T-helper 2 cell treated with Interferon-gamma antibody and Interleukin-4, amounts not matched to agents 5 μg/mL and 100 μg/mL, for 36 hours (primary cell): ENCODE results near the gene GRIN2A.
"Not testable (repeated sequence)": the region's sequence is repeated elsewhere in the genome, so short reads cannot be mapped to it uniquely, and the experiment has no call there.

Experiments
- DNase-seq: peaks from one replicate; pipeline ENCODE4 v3.0.0; 2021; ENCODE audit warnings: low spot score
- H3K27ac Mint-ChIP-seq: one replicate; pipeline ENCODE4 v1.8.0; 2021; ENCODE audit warnings: mild to moderate bottlenecking, mixed read lengths
- H3K27me3 Mint-ChIP-seq: one replicate; pipeline ENCODE4 v1.8.0; 2021; ENCODE audit warnings: low read depth, mixed read lengths
- H3K36me3 Mint-ChIP-seq: one replicate; pipeline ENCODE4 v1.8.0; 2021; ENCODE audit warnings: low read depth, mixed read lengths
- H3K4me1 Mint-ChIP-seq: one replicate; pipeline ENCODE4 v1.8.0; 2021; ENCODE audit warnings: low read depth, mixed read lengths
- H3K4me3 Mint-ChIP-seq: one replicate; pipeline ENCODE4 v1.8.0; 2022; ENCODE audit warnings: mild to moderate bottlenecking, moderate library complexity, mixed read lengths
- H3K9me3 Mint-ChIP-seq: one replicate; pipeline ENCODE4 v1.8.0; 2021; ENCODE audit warnings: mixed read lengths

GRIN2A gene

DNA sequence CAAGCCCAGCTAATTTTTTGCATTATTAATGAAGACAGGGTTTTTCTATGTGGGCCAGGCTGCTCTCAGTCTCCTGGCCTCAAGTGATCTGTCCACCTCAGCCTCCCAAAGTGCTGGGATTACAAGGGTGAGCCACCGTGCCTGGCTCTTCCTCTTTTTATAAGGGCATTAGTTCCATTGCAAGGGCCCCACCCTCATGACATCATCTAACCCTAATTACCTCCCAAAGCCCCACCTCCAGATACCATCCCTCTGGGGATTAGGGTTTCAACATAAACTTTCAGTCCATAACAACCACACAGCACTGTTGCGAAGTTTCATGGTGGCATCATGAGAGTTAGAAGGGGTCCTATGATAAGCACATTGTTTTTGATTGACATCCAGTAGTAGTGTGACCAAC, 277.7 kb downstream of the GRIN2A start:
- no peaks in the 10 kb centered on the region for H3K36me3 Mint-ChIP-seq
- H3K4me3 Mint-ChIP-seq, result no peak overlapping the region

DNA sequence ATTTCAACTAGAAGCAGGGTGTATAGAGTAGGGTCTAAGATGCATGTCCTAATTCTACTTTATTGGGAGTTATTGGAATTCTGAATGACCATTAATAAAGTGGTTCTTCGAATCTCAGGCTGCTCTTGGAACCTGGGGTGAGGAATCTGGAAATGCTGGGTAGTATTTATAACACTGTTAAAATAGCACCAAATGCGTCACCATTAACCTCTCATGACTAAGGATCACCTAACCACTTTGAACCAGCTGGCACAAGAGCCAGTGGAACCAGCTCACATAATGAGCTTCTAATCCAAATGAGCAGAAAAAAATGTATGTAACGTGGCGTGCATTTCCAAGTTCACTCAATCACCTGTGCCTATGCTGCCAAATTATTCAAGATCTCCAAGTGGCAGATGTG, 281.7 kb downstream of the GRIN2A start:
- Mint-ChIP-seq H3K4me3 (no peak overlapping the region), H3K36me3 (no peaks in the 10 kb centered on the region), H3K9me3 (peaks cover 5% of the 10 kb centered on the region), H3K4me1 (no peaks in the 10 kb centered on the region), H3K27ac (no peak overlapping the region), H3K27me3 (no peaks in the 10 kb centered on the region)
- DNase-seq, result no peak

More for the DNA sequence above, 277.7 kb downstream of the GRIN2A start:
- H3K27ac Mint-ChIP-seq, result no peak overlapping the region
- DNase-seq, result no peak
- no peaks in the 10 kb centered on the region for H3K4me1 Mint-ChIP-seq
- peaks cover 5% of the 10 kb centered on the region for H3K9me3 Mint-ChIP-seq
- H3K27me3 Mint-ChIP-seq, result no peaks in the 10 kb centered on the region

DNA sequence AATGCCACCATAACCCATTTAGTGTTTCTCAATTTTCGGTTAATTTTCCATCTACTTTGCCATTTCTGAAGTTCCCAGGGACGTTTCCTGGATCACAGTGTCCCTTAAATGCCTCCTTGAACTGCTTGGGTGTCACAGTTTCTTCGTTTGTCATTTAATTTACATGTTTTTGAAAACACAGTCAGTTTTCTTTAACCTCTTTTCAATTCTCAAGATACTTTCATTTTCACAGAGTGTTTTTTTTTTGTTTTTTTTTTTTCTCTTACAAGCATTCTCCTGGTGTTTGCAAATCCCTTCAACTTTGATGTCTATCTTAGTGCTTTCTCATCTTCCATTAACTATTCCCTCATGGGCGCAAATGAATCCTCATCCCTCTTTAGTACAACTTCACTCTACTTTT, 283.7 kb downstream of the GRIN2A start:
- Mint-ChIP-seq H3K9me3 (peaks cover 10% of the 10 kb centered on the region), H3K4me3 (no peak overlapping the region), H3K4me1 (no peaks in the 10 kb centered on the region), H3K36me3 (no peaks in the 10 kb centered on the region), H3K27me3 (no peaks in the 10 kb centered on the region), H3K27ac (no peak overlapping the region)
- no peak for DNase-seq

DNA sequence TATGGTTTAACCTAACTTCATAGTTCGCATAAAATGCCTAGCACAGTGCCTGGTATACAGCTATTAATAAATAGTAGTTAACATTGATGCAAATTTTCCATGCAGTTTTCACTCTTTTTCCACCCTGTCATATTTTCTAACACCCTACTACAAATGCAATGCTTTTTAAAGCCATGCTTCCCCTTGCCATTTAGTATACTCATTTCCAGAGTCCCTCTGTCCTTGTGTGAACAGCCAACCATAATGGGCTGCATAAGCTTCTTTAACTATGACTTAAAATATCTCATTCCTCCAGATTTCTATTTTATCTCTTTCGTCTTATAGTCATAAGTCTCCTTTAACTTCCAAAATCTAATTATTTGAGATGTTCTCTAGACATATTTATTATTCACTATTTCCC, 284.1 kb downstream of the GRIN2A start:
- Mint-ChIP-seq H3K4me1 (no peaks in the 10 kb centered on the region), H3K27ac (no peak overlapping the region), H3K27me3 (no peaks in the 10 kb centered on the region), H3K9me3 (peaks cover 10% of the 10 kb centered on the region), H3K36me3 (no peaks in the 10 kb centered on the region), H3K4me3 (no peak overlapping the region)
- no peak for DNase-seq

DNA sequence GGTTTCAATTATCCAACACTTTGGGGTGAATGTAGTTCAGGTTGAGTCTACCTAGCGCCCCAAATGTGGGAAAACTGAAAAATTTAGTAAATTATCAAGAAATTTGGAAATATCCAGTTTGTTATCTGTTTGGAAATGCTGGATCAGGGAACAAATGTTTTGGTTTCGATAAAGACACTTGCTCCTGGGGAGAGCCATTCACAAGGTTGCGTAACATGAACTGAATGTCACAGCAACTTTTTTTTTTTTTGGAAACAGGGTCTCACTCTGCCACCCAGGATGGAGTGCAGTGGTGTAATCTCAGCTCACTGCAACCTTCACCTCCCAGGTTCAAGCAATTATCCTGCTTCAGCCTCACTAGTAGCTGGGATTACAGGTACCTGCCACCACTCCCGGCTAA, 286.4 kb downstream of the GRIN2A start:
- DNase-seq, result no peak
- Mint-ChIP-seq H3K4me1 (no peaks in the 10 kb centered on the region), H3K27ac (no peak overlapping the region)

DNA sequence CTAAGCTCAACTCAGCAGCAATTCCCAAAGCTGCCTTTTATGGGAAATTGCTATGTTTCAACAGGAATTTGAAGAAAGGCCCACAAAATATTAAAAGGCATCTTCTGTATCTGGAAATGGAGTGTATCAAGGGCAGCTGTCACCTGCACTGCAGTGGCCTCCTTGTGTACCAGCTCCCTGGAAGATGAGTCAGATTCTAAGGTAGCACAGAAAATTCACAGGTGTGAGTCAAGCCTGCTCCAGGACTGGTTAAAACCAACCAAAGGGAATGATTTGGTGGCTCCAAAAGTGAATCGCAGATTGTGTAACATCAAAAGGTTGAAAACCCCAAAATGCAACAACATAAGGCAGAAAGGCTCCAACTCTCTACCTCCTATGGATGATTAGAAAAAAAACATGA, 296.4 kb downstream of the GRIN2A start:
- H3K4me3 Mint-ChIP-seq, result no peak overlapping the region
- no peaks in the 10 kb centered on the region for H3K27me3 Mint-ChIP-seq
- peaks cover 5% of the 10 kb centered on the region for H3K9me3 Mint-ChIP-seq
- no peaks in the 10 kb centered on the region for H3K4me1 Mint-ChIP-seq
- no peak overlapping the region for H3K27ac Mint-ChIP-seq
- H3K36me3 Mint-ChIP-seq, result no peaks in the 10 kb centered on the region
- DNase-seq, result no peak

More for the DNA sequence above, 286.4 kb downstream of the GRIN2A start:
- Mint-ChIP-seq H3K9me3 (peaks cover 18% of the 10 kb centered on the region), H3K36me3 (no peaks in the 10 kb centered on the region), H3K4me3 (no peak overlapping the region), H3K27me3 (no peaks in the 10 kb centered on the region)

DNA sequence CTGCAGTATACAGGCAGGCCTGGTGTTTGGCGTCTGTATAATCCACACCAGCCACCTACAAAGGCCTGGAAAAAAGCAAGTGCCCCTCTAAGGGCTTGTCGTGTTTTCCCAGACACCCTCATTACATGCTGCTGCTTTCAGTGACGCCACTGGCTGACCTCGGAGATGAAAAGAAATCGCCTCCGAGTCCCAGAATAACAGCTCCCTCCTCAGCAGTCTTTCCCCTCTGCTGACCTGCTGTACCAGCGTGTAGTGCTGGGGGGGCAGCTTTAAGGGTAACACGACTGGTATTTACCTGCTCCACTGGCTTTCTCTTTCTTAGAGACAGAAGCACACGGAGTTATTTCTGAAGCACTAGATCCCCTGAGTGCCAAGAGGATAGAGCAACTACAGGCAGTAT, 296.8 kb downstream of the GRIN2A start:
- Mint-ChIP-seq H3K9me3 (peaks cover 5% of the 10 kb centered on the region), H3K27ac (no peak overlapping the region), H3K4me1 (no peaks in the 10 kb centered on the region), H3K27me3 (no peaks in the 10 kb centered on the region), H3K36me3 (no peaks in the 10 kb centered on the region), H3K4me3 (no peak overlapping the region)
- DNase-seq, result no peak

DNA sequence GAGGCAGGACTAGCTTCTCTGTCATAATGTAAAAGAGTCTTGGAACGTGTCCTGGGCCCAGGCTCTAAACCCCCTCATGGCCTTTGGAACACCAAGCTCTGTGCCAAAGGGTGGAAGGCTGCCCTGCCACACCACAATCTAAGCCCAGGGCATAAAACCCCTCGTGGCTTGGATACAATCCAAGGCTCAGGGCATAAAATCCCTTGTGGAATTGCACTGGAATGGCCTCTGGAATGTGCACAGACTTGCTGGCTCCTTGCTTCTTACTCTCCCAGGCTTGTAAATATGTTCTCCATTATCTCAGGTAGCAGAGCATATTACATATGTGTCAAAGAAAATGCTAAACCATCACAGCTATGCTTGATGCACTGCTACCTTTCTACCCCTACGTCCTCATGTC, 306.2 kb downstream of the GRIN2A start:
- not testable (repeated sequence) for H3K9me3 Mint-ChIP-seq, H3K36me3 Mint-ChIP-seq, DNase-seq, H3K4me1 Mint-ChIP-seq, H3K27me3 Mint-ChIP-seq, H3K27ac Mint-ChIP-seq, H3K4me3 Mint-ChIP-seq

DNA sequence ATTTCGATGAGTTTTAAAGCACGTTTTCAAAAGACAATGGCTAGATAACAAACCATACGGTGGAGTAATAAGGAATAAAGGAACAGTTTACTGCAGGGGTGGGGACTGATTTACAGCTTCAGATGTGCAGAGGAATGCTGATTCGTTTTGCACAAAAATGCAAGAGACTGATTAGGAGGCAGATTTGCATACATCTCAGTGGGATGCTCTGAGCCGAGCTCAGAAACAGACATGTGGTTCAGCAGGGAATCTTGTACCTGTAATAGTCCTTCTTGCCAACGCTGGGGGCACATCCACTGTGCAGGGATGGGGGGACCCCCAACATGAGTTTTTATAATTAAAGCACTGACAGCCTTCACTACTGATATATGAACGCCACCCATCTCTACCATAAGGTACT, 308.0 kb downstream of the GRIN2A start:
- Mint-ChIP-seq H3K36me3 (no peaks in the 10 kb centered on the region), H3K27ac (no peak overlapping the region), H3K4me1 (no peaks in the 10 kb centered on the region), H3K9me3 (no peaks in the 10 kb centered on the region), H3K27me3 (no peaks in the 10 kb centered on the region), H3K4me3 (no peak overlapping the region)
- DNase-seq, result no peak

DNA sequence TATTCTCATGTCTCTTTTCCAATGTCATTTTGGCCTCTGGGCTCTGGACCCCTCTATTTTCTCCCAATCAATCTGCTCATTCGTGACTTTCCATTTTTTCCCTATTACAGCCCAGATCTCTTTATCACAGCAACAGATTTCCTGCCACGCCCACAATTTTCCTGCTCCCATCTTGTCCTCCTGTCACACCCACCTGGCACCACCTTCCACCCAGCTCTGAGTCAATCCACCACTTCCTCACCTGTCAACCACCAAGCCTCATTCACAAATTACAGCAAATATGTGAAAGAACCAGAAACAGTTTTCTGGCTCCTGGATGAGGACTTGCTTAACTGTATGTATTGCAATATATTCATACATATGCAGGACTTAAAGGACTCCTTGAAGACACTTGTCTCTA, 311.3 kb downstream of the GRIN2A start:
- no peaks in the 10 kb centered on the region for H3K27me3 Mint-ChIP-seq
- H3K4me3 Mint-ChIP-seq, result no peak overlapping the region
- H3K4me1 Mint-ChIP-seq, result no peaks in the 10 kb centered on the region
- no peak overlapping the region for H3K27ac Mint-ChIP-seq
- DNase-seq, result no peak
- no peaks in the 10 kb centered on the region for H3K36me3 Mint-ChIP-seq
- no peaks in the 10 kb centered on the region for H3K9me3 Mint-ChIP-seq

DNA sequence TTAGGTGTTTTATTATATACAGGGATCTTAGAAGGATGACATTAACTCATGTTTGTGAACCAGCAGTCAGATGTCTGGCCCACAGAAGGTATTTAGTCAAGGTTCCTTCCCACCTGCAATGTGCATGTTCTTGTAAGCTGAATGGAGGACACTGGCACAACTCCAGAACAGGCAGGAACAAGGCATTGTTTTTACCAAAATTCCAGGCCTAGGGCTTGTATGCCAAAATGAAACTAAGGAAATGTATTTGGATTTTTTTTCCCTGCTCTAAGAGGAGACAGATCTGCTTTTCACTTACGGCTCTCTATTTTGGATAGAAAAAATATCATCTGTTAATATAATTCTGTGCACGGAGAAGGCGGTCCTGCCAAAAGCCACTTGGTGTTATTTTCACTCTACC, 312.5 kb downstream of the GRIN2A start:
- no peaks in the 10 kb centered on the region for H3K36me3 Mint-ChIP-seq

DNA sequence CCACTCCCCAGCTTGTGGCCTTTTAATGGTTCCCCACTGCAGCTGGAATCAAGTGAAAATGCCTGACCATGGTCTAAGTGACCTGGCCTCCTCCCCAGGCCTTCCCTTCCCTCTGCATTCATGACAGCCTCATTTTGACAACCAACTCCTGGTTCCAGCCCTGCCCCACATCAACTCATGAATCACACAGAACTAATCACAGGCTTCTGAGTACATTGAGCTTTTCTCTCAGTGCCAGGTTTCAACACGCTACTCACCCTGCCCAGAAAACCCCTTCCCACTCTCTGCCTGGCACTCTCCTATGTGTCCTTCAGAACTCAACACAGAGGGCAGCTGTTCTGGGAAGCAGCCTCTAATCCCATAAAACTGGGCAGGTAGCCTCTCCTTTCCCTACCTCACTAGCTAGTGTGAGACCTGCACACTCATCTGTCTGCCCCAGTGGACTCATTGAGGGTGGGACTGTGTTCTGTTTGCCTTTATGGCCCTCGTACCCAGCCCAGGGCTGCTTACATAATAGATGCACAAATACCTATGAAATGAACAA, 313.6 kb downstream of the GRIN2A start:
- Mint-ChIP-seq H3K36me3 (no peaks in the 10 kb centered on the region), H3K27me3 (no peaks in the 10 kb centered on the region), H3K27ac (no peak overlapping the region), H3K4me1 (no peaks in the 10 kb centered on the region), H3K9me3 (no peaks in the 10 kb centered on the region), H3K4me3 (no peak overlapping the region)
- no peak for DNase-seq

More for the DNA sequence above, 312.5 kb downstream of the GRIN2A start:
- no peaks in the 10 kb centered on the region for H3K4me1 Mint-ChIP-seq
- no peaks in the 10 kb centered on the region for H3K9me3 Mint-ChIP-seq
- H3K27me3 Mint-ChIP-seq, result no peaks in the 10 kb centered on the region
- no peak overlapping the region for H3K4me3 Mint-ChIP-seq
- no peak for DNase-seq
- no peak overlapping the region for H3K27ac Mint-ChIP-seq

DNA sequence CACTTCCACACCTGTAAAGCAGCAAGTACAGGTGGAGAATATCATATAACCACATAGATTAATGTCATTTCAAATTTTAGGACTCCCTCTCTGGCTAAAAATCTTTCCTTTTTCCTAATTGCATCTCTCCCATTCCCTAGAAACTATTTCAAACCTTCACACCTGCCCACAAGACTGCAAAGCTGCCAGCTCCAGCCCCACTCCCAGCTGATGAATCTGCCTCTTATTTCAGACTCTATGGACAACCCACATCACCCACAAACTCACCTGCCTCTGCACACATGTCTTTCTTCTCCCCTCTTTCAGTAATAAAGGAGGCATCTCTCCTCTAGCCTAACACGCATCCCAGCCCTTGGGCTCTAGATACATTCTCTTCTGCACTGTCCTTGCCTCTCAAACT, 315.1 kb downstream of the GRIN2A start:
- Mint-ChIP-seq H3K27ac (no peak overlapping the region), H3K4me3 (no peak overlapping the region), H3K27me3 (no peaks in the 10 kb centered on the region), H3K36me3 (no peaks in the 10 kb centered on the region), H3K9me3 (no peaks in the 10 kb centered on the region), H3K4me1 (no peaks in the 10 kb centered on the region)
- DNase-seq, result no peak

DNA sequence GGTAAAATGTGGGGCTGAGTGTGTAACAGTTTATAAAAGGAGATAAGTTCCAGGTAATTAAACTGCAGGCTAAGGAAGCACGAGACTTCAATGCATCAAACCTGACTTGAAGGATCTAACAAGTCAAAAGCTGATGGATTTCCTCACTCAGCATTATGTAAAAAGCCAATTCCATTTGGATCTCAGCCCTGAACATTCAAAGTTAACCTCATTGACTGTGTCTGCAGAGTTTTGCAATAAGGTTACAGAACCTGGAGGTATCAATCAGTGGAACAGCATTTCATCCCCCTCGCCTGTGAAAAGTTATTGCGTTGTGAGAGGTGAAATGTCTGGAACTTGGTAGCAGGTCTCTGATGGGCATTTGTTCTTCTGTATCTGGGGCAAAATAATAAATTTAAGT, 317.8 kb downstream of the GRIN2A start:
- no peak for DNase-seq

DNA sequence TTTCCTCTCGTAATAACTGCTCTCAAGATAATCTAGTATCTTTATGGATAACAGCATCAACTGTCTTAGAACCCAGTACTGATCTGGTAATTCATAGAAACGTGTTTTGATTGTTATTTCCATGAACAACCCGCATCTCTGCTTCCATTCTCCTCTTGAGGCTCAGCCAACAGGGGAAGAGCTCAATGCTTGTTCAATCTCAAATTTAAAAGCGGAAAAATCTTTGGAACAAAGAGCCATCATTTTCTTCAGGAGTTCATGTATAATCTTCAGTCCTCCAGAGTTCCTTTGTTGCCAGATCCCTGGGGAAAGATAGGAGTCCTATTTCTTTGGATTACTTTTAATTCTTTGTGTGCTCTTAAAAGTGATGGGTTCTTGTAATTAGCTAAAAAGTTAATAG, 319.9 kb downstream of the GRIN2A start:
- DNase-seq, result no peak
- Mint-ChIP-seq H3K4me1 (no peaks in the 10 kb centered on the region), H3K36me3 (no peaks in the 10 kb centered on the region), H3K9me3 (no peaks in the 10 kb centered on the region), H3K27me3 (no peaks in the 10 kb centered on the region), H3K27ac (no peak overlapping the region), H3K4me3 (no peak overlapping the region)

More for the DNA sequence above, 317.8 kb downstream of the GRIN2A start:
- Mint-ChIP-seq H3K36me3 (no peaks in the 10 kb centered on the region), H3K4me3 (no peak overlapping the region), H3K9me3 (no peaks in the 10 kb centered on the region), H3K27me3 (no peaks in the 10 kb centered on the region), H3K4me1 (no peaks in the 10 kb centered on the region), H3K27ac (no peak overlapping the region)
